WTC11 (cell line): ENCODE measurements around the gene TRIM3. TPM values are rescaled to one million over a fixed set of nuclear protein-coding genes. Genes with fewer than 3 reads are reported as not detected.

Source experiments
- ATAC-seq: fragments of 200-7000 bp; cut with Tn5 transposase; 2 replicates; pipeline ENCODE4 v1.10.0; 2021; ENCODE audit warnings: mild to moderate bottlenecking, moderate library complexity
- CTCF ChIA-PET: fragments of 300-600 bp; sonication (Branson Sonifier 250); formaldehyde crosslinking; loops from one replicate; lab custom pipeline; 2021; ENCODE audit warnings: antibody characterized with exemption; lab: Charles Lee
- POLR2A ChIA-PET: fragments of 350-600 bp; sonication (Branson Sonifier 250); formaldehyde crosslinking; loops from one replicate; lab custom pipeline; 2021; ENCODE audit warnings: antibody characterized with exemption; lab: Charles Lee
- DNase-seq: peaks from one replicate; pipeline ENCODE4 v3.0.0; 2021; ENCODE audit warnings: low spot score
- H3K27ac Mint-ChIP-seq: 2 replicates; pipeline ENCODE4 v1.8.0; 2021; ENCODE audit warnings: mixed read lengths
- H3K27me3 Mint-ChIP-seq: 2 replicates; pipeline ENCODE4 v1.8.0; 2021; ENCODE audit warnings: low read depth, mild to moderate bottlenecking, moderate library complexity, mixed read lengths
- H3K36me3 Mint-ChIP-seq: 2 replicates; pipeline ENCODE4 v1.8.0; 2021; ENCODE audit warnings: mixed read lengths
- H3K4me1 Mint-ChIP-seq: 2 replicates; pipeline ENCODE4 v1.8.0; 2022; ENCODE audit warnings: mixed read lengths
- H3K4me3 Mint-ChIP-seq: 2 replicates; pipeline ENCODE4 v1.8.0; 2021; ENCODE audit warnings: mild to moderate bottlenecking, moderate library complexity, mixed read lengths
- H3K9me3 Mint-ChIP-seq: 2 replicates; pipeline ENCODE4 v1.8.0; 2021; ENCODE audit warnings: mixed read lengths
- ATF2 ChIP-seq: sonication (generic); formaldehyde crosslinking; IDR thresholded peaks from 2 replicates; pipeline ENCODE4 v1.8.1; 2022; ENCODE audit warnings: low read depth, missing genetic modification reagents, borderline replicate concordance
- ATF6 ChIP-seq: sonication (generic); formaldehyde crosslinking; IDR thresholded peaks from 2 replicates; pipeline ENCODE4 v1.8.1; 2023; ENCODE audit warnings: mild to moderate bottlenecking, missing genetic modification reagents
- CREB1 ChIP-seq: sonication (generic); formaldehyde crosslinking; IDR thresholded peaks from 2 replicates; pipeline ENCODE4 v1.8.0; 2023; ENCODE audit warnings: mild to moderate bottlenecking, missing genetic modification reagents
- E2F4 ChIP-seq: sonication (generic); formaldehyde crosslinking; IDR thresholded peaks from 2 replicates; pipeline ENCODE4 v1.8.1; 2022; ENCODE audit warnings: low read depth, mild to moderate bottlenecking, moderate library complexity, missing genetic modification reagents, borderline replicate concordance
- EMX1 ChIP-seq: fragments of 250-450 bp; sonication (Bioruptor Pico); IDR thresholded peaks from 2 replicates; pipeline ENCODE4 v1.8.0; 2021; ENCODE audit warnings: mild to moderate bottlenecking
- FOXP1 ChIP-seq: sonication (generic); formaldehyde crosslinking; IDR thresholded peaks from 2 replicates; pipeline ENCODE4 v1.8.0; 2022; ENCODE audit warnings: missing genetic modification reagents, mild to moderate bottlenecking, moderate library complexity, borderline replicate concordance
- GTF2I ChIP-seq: fragments of 250-450 bp; sonication (Bioruptor Pico); conservative IDR thresholded peaks from 2 replicates; pipeline ENCODE4 v1.4.0; 2021; ENCODE audit warnings: mild to moderate bottlenecking
- HMGA2 ChIP-seq: fragments of 250-450 bp; sonication (Bioruptor Pico); IDR thresholded peaks from 2 replicates; pipeline ENCODE4 v1.4.0; 2021; ENCODE audit warnings: mild to moderate bottlenecking, moderate library complexity
- MAX ChIP-seq: sonication (generic); formaldehyde crosslinking; IDR thresholded peaks from 2 replicates; pipeline ENCODE4 v1.8.0; 2022; ENCODE audit warnings: mild to moderate bottlenecking, missing genetic modification reagents
- NFYB ChIP-seq: sonication (generic); formaldehyde crosslinking; conservative IDR thresholded peaks from 2 replicates; pipeline ENCODE4 v1.8.0; 2022; ENCODE audit warnings: low read depth, missing genetic modification reagents
- NR1H2 ChIP-seq: sonication (generic); formaldehyde crosslinking; IDR thresholded peaks from 2 replicates; pipeline ENCODE4 v1.9.0; 2021; ENCODE audit warnings: mild to moderate bottlenecking, moderate library complexity, missing genetic modification reagents
- PRDM15 ChIP-seq: sonication (generic); formaldehyde crosslinking; IDR thresholded peaks from 2 replicates; pipeline ENCODE4 v1.8.0; 2022; ENCODE audit warnings: missing genetic modification reagents
- STAT6 ChIP-seq: sonication (generic); formaldehyde crosslinking; conservative IDR thresholded peaks from 2 replicates; pipeline ENCODE4 v1.8.1; 2023; ENCODE audit warnings: mild to moderate bottlenecking, low read depth, missing genetic modification reagents, moderate library complexity
- TEAD4 ChIP-seq: sonication (generic); formaldehyde crosslinking; IDR thresholded peaks from 2 replicates; pipeline ENCODE4 v1.8.0; 2022; ENCODE audit warnings: mild to moderate bottlenecking, missing genetic modification reagents
- USF2 ChIP-seq: sonication (generic); formaldehyde crosslinking; IDR thresholded peaks from 2 replicates; pipeline ENCODE4 v1.8.1; 2023; ENCODE audit warnings: mild to moderate bottlenecking, missing genetic modification reagents, moderate library complexity
- ZBTB43 ChIP-seq: sonication (generic); formaldehyde crosslinking; IDR thresholded peaks from 2 replicates; pipeline ENCODE4 v1.8.1; 2023; ENCODE audit warnings: mild to moderate bottlenecking, missing genetic modification reagents
- ZNF219 ChIP-seq: sonication (generic); formaldehyde crosslinking; IDR thresholded peaks from 2 replicates; pipeline ENCODE4 v1.8.0; 2023; ENCODE audit warnings: missing genetic modification reagents, mild to moderate bottlenecking, borderline replicate concordance
- ZNF416 ChIP-seq: fragments of 250-450 bp; sonication (Bioruptor Pico); IDR thresholded peaks from 2 replicates; pipeline ENCODE4 v1.9.0; 2021; ENCODE audit warnings: mild to moderate bottlenecking, inconsistent platforms
- ZNF425 ChIP-seq: fragments of 250-450 bp; sonication (Bioruptor Pico); conservative IDR thresholded peaks from 2 replicates; pipeline ENCODE4 v1.9.0; 2021; ENCODE audit warnings: mild to moderate bottlenecking
- total RNA-seq: library from RNA; stranded (reverse); gene quantifications from 3 replicates; pipeline ENCODE4 v1.2.3, GENCODE V29; 2021

TRIM3 gene
- total RNA-seq, 1 experiment from 2014 or later, result 21.3 TPM

- DNase-seq (no peak), ATAC-seq (no peak)
- no peak for TF ChIP-seq MAX
- no peak for TF ChIP-seq PRDM15 (CRISPR knock-in tag)
- no peak for TF ChIP-seq TEAD4
- TF ChIP-seq E2F4, result no peak
- no peak for TF ChIP-seq USF2 (CRISPR knock-in tag)
- TF ChIP-seq ZNF425, result no peak
- no peak for TF ChIP-seq ZBTB43 (CRISPR knock-in tag)
- TF ChIP-seq STAT6 (CRISPR knock-in tag), result no peak
- TF ChIP-seq ATF6 (CRISPR knock-in tag), result no peak
- TF ChIP-seq EMX1 (CRISPR knock-in tag), result no peak
- TF ChIP-seq HMGA2 (CRISPR knock-in tag), result no peak
- TF ChIP-seq ATF2, result no peak
- TF ChIP-seq NFYB (CRISPR knock-in tag), result no peak
- TF ChIP-seq CREB1 (CRISPR knock-in tag), result no peak
- TF ChIP-seq NR1H2, result no peak
- no peak for TF ChIP-seq GTF2I (CRISPR knock-in tag)
- TF ChIP-seq ZNF219 (CRISPR knock-in tag), result no peak
- TF ChIP-seq ZNF416 (CRISPR knock-in tag), result no peak
- TF ChIP-seq FOXP1 (CRISPR knock-in tag), result no peak
- ChIA-PET POLR2A (no interaction called here), CTCF (interaction anchor here (0.5 to 12.2 kb wide), 6 partner anchors 10 to 74 kb away, joined by 3 to 342 read pairs (median 20); no protein-coding TSS in a partner anchor)
- H3K9me3 Mint-ChIP-seq, result no peaks in the 10 kb centered on the region
- no peak overlapping the region for H3K4me3 Mint-ChIP-seq
- peaks cover 2% of the 10 kb centered on the region; the same call in 1 of the 2 replicates for H3K27me3 Mint-ChIP-seq
- no peaks in the 10 kb centered on the region for H3K36me3 Mint-ChIP-seq
- no peak overlapping the region for H3K27ac Mint-ChIP-seq
- H3K4me1 Mint-ChIP-seq, result no peaks in the 10 kb centered on the region
Observed at GRCh38 chr11:6437423-6437822, 36.3 kb downstream of the TRIM3 start.
